VCaP (cell line): ENCODE data around the gene GPR151.

Source experiments
- H3K27ac ChIP-seq: fragments of 450-650 bp; 2 replicates; pipeline ENCODE4 v1.5.1; 2017
- TF ChIP-seq, protein P1 (sequence below): fragments of 450-650 bp; conservative IDR thresholded peaks from 2 replicates; pipeline ENCODE4 v1.5.1; 2017; ENCODE audit warnings: mild to moderate bottlenecking, moderate library complexity

The GPR151 gene

DNA sequence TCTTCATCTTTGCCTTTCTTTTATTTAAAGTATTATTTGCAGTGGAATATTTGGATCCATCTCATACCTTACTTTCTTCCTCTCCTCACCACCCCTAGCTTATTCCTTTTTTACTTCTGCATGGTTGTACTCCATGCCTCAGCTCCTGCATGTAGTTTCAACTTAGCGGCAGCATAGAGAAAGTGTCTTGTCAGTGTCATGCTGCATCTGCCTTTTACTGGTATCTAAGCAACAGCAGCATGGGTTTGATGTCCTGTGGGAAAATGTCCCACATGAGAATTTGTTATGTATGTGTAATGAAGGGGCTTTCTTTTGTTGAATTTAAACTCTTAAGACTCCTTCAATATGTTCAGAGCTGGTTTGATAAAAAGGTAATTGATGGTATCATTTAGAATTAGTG, 48.2 kb downstream of the GPR151 start:
- TF ChIP-seq, protein P1, sequence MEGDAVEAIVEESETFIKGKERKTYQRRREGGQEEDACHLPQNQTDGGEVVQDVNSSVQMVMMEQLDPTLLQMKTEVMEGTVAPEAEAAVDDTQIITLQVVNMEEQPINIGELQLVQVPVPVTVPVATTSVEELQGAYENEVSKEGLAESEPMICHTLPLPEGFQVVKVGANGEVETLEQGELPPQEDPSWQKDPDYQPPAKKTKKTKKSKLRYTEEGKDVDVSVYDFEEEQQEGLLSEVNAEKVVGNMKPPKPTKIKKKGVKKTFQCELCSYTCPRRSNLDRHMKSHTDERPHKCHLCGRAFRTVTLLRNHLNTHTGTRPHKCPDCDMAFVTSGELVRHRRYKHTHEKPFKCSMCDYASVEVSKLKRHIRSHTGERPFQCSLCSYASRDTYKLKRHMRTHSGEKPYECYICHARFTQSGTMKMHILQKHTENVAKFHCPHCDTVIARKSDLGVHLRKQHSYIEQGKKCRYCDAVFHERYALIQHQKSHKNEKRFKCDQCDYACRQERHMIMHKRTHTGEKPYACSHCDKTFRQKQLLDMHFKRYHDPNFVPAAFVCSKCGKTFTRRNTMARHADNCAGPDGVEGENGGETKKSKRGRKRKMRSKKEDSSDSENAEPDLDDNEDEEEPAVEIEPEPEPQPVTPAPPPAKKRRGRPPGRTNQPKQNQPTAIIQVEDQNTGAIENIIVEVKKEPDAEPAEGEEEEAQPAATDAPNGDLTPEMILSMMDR, result no peak
- no peak overlapping the region for H3K27ac ChIP-seq

DNA sequence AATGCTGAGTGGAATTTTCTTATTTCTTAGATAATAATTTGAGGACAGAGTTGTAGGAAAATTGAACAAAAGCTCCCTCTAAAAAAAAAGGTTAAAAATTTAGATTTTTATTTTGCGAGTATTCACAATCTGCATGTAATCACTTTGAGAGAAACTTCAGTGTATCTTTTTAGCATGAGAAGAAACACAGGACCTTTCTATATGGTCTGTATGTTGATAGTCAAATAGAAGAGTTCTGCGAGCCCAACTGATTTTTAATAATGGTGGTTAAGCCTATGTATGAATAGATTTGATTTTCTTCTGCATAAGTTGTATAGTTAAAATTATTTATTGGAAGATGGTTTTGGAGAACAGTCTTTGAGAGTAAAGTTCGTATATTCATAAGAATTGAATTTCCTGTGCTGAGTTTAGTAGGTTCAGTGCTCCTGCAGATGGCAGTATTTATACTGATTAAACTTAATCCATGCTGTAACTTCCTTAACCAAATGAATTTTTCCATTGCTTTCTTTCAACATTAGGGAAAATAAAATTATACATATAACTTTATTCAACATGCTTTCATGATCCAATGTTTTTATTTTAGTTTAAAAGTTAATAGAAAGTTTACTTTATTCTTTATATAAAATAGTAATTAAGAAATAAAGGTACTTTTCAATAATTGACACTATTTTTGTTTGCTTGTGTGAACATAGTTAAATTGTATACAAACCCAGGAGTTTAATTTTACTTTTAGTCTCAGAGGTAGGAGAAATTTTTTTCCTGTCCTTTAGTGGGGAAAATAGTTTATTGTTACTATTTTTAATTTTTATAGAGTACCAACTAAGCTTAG, 49.3 kb downstream of the GPR151 start:
- H3K27ac ChIP-seq, result no peak overlapping the region
- TF ChIP-seq, protein P1, result peak; percentile 65

DNA sequence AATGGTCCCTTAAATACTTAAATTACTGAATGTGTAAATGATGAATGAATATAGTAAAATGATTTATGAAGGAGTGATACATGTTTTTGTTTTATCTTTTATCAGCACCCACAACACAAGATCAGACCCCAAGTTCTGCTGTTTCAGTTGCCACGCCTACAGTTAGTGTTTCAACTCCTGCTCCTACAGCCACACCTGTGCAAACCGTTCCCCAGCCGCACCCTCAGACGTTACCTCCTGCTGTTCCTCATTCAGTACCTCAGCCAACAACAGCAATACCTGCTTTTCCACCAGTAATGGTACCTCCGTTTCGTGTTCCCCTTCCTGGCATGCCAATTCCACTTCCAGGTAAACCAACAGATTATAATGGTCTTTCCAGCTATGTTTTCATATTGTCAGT, 52.5 kb downstream of the GPR151 start:
- TF ChIP-seq, protein P1, result no peak

More for the DNA sequence above, 52.5 kb downstream of the GPR151 start:
- no peak overlapping the region for H3K27ac ChIP-seq
